Stimulated activated naive CD4-positive, alpha-beta T cell treated with Interleukin-2 at 50 U/mL for 16 hours (primary cell): ENCODE results near the gene SLC39A7.
A peak's percentile ranks its signal among the peaks of the same experiment; 100 is the strongest.

ENCODE experiments used
- DNase-seq: peaks from one replicate; lab custom pipeline; 2025; lab: John Stamatoyannopoulos, UW

SLC39A7 gene

GRCh38 chr6:33190504-33191107 lies 10.1 kb upstream of the SLC39A7 start:
- no peak for DNase-seq

DNA sequence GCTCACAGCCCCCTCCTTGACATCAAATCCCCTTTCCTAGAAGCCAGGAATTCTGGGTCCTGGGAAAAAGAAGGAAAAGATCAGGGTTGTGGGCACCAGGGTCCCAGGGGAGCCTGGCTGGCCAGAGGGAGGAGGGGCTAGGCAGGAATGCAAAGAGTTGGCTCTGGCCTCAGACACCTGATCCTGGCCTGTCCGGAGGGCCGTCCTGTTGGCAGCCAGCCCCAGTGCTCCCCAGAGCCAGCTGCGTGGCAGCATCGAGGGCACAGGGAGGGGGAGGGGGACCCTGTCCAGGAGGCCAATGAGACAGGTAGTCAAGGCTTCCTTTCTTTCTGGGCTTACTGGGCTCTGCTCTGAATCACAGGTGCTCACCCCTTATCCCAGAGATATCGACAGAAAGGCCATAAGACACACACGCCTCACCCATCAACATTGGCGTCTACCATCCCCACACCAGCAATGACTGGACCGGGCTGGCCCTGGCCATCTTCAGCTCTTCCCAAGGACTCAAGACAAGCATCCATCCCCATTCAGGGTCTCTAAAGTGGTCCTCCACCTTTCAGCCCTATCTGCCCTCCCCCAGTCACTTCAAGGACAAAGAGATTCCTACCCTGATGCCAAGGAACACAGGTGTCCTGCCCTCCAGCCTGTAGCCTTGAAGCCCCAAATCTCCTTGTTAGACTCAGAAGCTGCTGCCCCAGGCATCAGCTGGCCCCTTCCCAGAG lies 9.1 kb upstream of the SLC39A7 start:
- DNase-seq: no peak

- DNase-seq: peak; percentile 9
These were observed 8.5 kb upstream of the SLC39A7 start, which contains the start of gene COL11A2 for GRCh38 chr6:33192105-33192646. COL11A2 (minus strand) TSS chr6:33192467; CDS start chr6:33192240, 227 bp downstream.

GRCh38 chr6:33192671-33193602 lies 7.7 kb upstream of the SLC39A7 start:
- peak; percentile 10 for DNase-seq

GRCh38 chr6:33193619-33194018 lies 7.0 kb upstream of the SLC39A7 start:
- DNase-seq: no peak

GRCh38 chr6:33194431-33194979 lies 6.2 kb upstream of the SLC39A7 start:
- DNase-seq: no peak

GRCh38 chr6:33195304-33196165 lies 5.1 kb upstream of the SLC39A7 start:
- no peak for DNase-seq

- no peak for DNase-seq
These were observed 3.1 kb upstream of the SLC39A7 start for GRCh38 chr6:33197431-33198048.

DNA sequence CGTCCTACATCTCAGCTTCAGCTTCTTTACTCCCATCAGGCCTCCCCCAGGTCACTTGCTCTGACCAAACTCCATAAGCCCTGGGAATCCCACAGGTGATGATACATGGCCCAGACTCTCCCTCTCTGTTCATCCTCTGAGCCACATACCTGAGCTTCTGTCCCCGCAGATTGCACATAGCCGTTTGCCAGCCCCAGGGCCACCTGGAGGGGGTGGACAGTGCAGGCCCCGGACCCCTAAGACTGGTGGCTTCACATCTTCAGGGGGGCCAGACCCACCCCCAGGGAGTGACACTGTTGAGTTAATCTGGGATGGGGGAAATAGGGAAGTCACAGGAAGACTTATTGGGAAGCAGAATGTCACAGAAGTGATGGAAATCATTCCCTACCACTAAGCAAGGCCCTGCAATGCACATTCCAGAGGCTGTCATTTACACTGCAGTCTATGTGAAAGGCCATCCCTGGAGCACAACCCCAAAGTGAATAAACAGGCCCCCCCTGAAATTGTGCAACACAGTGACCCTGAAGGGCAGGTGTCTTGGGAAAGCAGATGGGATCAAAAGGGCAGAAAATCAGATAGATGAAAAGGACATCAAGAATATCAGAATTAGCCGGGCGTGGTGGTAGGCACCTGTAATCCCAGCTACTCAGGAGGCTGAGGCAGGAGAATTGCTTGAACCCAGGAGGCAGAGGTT lies 2.4 kb upstream of the SLC39A7 start:
- no peak for DNase-seq

DNA sequence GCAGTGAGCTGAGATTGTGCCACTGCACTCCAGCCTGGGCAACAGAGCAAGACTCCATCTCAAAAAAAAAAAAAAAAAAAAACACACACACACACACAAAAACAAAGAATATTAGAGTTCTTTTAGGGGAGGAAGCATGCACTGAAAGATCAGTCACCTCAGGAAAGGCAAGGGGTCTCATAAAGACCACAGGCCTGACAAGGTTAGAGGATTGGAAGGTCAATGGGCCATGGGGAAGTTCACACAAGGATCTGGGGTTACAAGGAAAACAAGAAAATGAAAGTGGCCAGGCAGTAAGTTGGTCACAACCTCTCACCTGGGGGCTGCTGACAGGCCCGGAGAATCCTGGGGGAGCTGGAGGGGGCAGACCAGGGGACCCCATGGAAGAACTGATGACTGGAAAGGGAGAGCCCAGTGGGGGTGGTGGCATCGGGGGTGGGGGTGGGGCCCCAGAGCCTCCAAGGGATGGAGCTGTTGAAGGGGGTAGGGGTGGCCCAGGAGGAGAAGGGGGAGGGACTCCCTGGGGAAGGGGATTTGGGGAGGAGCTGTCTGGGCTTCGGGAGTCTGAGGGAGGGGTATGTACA lies 1.7 kb upstream of the SLC39A7 start:
- DNase-seq: no peak

GRCh38 chr6:33199687-33200218 lies 914 bp upstream of the SLC39A7 start:
- peak; percentile 79 for DNase-seq

DNA sequence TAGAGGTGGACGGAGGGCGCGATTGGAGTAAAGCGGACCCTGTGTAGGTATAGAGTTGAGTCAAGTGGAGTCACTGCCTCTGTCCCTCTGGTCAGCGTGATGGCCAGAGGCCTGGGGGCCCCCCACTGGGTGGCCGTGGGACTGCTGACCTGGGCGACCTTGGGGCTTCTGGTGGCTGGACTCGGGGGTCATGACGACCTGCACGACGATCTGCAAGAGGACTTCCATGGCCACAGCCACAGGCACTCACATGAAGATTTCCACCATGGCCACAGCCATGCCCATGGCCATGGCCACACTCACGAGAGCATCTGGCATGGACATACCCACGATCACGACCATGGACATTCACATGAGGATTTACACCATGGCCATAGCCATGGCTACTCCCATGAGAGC lies 479 bp downstream of the SLC39A7 start:
- DNase-seq: no peak

DNA sequence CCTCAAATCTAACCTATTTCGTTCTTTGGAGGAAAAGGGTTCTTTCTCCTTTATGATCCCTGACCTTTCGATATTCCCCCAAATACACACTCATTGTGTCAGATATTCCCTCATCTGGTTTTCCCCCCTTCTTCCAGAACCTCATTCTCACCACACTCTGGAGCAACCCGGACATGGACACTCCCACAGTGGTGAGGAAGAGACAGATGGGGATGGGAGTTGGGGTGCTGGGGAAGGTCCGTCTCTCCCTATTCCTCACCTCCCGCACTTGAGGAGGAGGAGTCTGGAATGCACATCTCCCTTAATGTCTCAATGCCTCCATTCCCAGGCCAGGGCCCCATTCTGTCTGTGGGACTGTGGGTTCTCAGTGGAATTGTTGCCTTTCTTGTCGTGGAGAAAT lies 1.3 kb downstream of the SLC39A7 start:
- DNase-seq: no peak

GRCh38 chr6:33202799-33203198 lies 2.1 kb downstream of the SLC39A7 start:
- DNase-seq: no peak

GRCh38 chr6:33203443-33204164 lies 2.9 kb downstream of the SLC39A7 start:
- no peak for DNase-seq

DNA sequence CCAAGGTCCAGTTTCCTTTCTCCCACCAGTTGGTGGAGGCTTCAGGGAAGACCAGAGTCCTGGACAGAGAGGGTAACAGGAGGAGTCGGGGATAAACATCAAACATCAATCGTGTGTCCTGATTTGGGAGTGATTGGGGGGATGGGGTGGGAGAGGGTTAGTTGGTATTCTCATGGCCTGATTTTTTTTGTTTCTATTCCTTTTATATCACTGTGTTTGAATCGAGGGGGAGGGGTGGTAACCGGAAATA lies 3.4 kb downstream of the SLC39A7 start:
- DNase-seq: no peak

GRCh38 chr6:33204415-33205190 lies 3.9 kb downstream of the SLC39A7 start, which contains the start of gene HSD17B8:
HSD17B8 (plus strand) TSS chr6:33204655; CDS start chr6:33204669, 14 bp downstream.
- DNase-seq: peak; percentile 93
